H9 (cell line): ENCODE results near the gene NHLH1. TPM values are rescaled to one million over a fixed set of nuclear protein-coding genes. Genes with fewer than 3 reads are reported as not detected.

Experiments used
- DNase-seq: peaks from one replicate; pipeline ENCODE4 v3.0.0-alpha.2; 2017
- H2AFZ ChIP-seq: one replicate; pipeline ENCODE4 v1.6.1; 2013; ENCODE audit warnings: mild to moderate bottlenecking, low read length, control low read depth, moderate library complexity
- H2AK5ac ChIP-seq: 2 replicates; pipeline ENCODE4 v1.6.1; 2013; ENCODE audit warnings: low read length, control low read depth, mixed read lengths; ENCODE audit not compliant: insufficient read length
- H2BK120ac ChIP-seq: one replicate; pipeline ENCODE4 v1.6.1; 2013; ENCODE audit warnings: low read depth, mild to moderate bottlenecking, low read length, control low read depth, inconsistent platforms; ENCODE audit not compliant: poor library complexity, severe bottlenecking
- H2BK12ac ChIP-seq: 2 replicates; pipeline ENCODE4 v1.6.1; 2013; ENCODE audit warnings: low read length, control low read depth, mixed read lengths, low read depth; ENCODE audit not compliant: insufficient read length
- H2BK15ac ChIP-seq: 2 replicates; pipeline ENCODE4 v1.6.1; 2013; ENCODE audit warnings: low read depth, low read length, control low read depth
- H2BK20ac ChIP-seq: one replicate; pipeline ENCODE4 v1.6.1; 2013; ENCODE audit warnings: low read depth, mild to moderate bottlenecking, low read length, control low read depth, inconsistent platforms; ENCODE audit not compliant: poor library complexity, severe bottlenecking
- H2BK5ac ChIP-seq: 2 replicates; pipeline ENCODE4 v1.6.1; 2013; ENCODE audit warnings: low read length, control low read depth, mixed read lengths; ENCODE audit not compliant: insufficient read length
- H3K14ac ChIP-seq: 2 replicates; pipeline ENCODE4 v1.6.1; 2013; ENCODE audit warnings: low read length, control low read depth; ENCODE audit not compliant: insufficient read depth
- H3K18ac ChIP-seq: 2 replicates; pipeline ENCODE4 v1.6.1; 2013; ENCODE audit warnings: low read depth, mild to moderate bottlenecking, mixed read lengths, low read length, control low read depth; ENCODE audit not compliant: insufficient read length
- H3K23ac ChIP-seq: 2 replicates; pipeline ENCODE4 v1.6.1; 2013; ENCODE audit warnings: low read length, control low read depth, mixed read lengths, low read depth; ENCODE audit not compliant: insufficient read length
- H3K23me2 ChIP-seq: 2 replicates; pipeline ENCODE4 v1.6.1; 2013; ENCODE audit warnings: low read depth, mild to moderate bottlenecking, mixed read lengths, low read length, control low read depth; ENCODE audit not compliant: insufficient read length, poor library complexity, severe bottlenecking
- H3K27ac ChIP-seq: 2 replicates; pipeline ENCODE4 v1.5.1; 2013; ENCODE audit warnings: low read length, control low read depth, mixed read lengths, low read depth; ENCODE audit not compliant: insufficient read length
- H3K27me3 ChIP-seq: 2 replicates; pipeline ENCODE4 v1.6.1; 2013; ENCODE audit warnings: low read length, control low read depth, inconsistent platforms; ENCODE audit not compliant: insufficient read depth
- H3K4ac ChIP-seq: 2 replicates; pipeline ENCODE4 v1.6.1; 2013; ENCODE audit warnings: low read depth, mild to moderate bottlenecking, control low read depth, inconsistent platforms, low read length, moderate library complexity
- H3K4me1 ChIP-seq: 2 replicates; pipeline ENCODE4 v1.6.1; 2013; ENCODE audit warnings: low read length, control low read depth, inconsistent platforms; ENCODE audit not compliant: insufficient read depth
- H3K4me2 ChIP-seq: 2 replicates; pipeline ENCODE4 v1.6.1; 2013; ENCODE audit warnings: low read length, control low read depth, mixed read lengths; ENCODE audit not compliant: insufficient read length, insufficient read depth
- H3K56ac ChIP-seq: 2 replicates; pipeline ENCODE4 v1.6.1; 2013; ENCODE audit warnings: low read depth, mild to moderate bottlenecking, mixed read lengths, low read length, control low read depth; ENCODE audit not compliant: insufficient read length
- H3K79me1 ChIP-seq: 2 replicates; pipeline ENCODE4 v1.6.1; 2013; ENCODE audit warnings: low read depth, mild to moderate bottlenecking, moderate library complexity, low read length, control low read depth, inconsistent platforms; ENCODE audit not compliant: insufficient read depth, poor library complexity, severe bottlenecking
- H3K79me2 ChIP-seq: 2 replicates; pipeline ENCODE4 v1.6.1; 2013; ENCODE audit warnings: low read length, control low read depth, inconsistent platforms; ENCODE audit not compliant: insufficient read depth
- H3K9ac ChIP-seq: 2 replicates; pipeline ENCODE4 v1.6.1; 2013; ENCODE audit warnings: low read length, control low read depth, mixed read lengths; ENCODE audit not compliant: insufficient read length; ENCODE audit errors: extremely low read depth
- H3K9me3 ChIP-seq: one replicate; pipeline ENCODE4 v1.6.1; 2013; ENCODE audit warnings: low read depth, low read length, inconsistent platforms; ENCODE audit not compliant: control insufficient read depth
- H3T11ph ChIP-seq: one replicate; pipeline ENCODE4 v1.6.1; 2013; ENCODE audit warnings: mild to moderate bottlenecking, low read length, control low read depth, inconsistent platforms
- H4K20me1 ChIP-seq: one replicate; pipeline ENCODE4 v1.6.1; 2013; ENCODE audit not compliant: control insufficient read depth, insufficient read length, insufficient read depth
- H4K5ac ChIP-seq: 2 replicates; pipeline ENCODE4 v1.6.1; 2013; ENCODE audit warnings: low read depth, mild to moderate bottlenecking, mixed read lengths, low read length, control low read depth; ENCODE audit not compliant: insufficient read length
- H4K8ac ChIP-seq: replicated peaks from 2 replicates; pipeline ENCODE4 v1.6.1; 2013; ENCODE audit warnings: low read length, control low read depth, mixed read lengths, low read depth; ENCODE audit not compliant: insufficient read length
- H4K91ac ChIP-seq: 2 replicates; pipeline ENCODE4 v1.6.1; 2013; ENCODE audit warnings: low read depth, mild to moderate bottlenecking, moderate library complexity, mixed read lengths, low read length, control low read depth; ENCODE audit not compliant: insufficient read length
- H3K27ac Mint-ChIP-seq, 3 experiments: 2 replicates in 2 of 3; 3 replicates in 1 of 3; pipeline ENCODE4 v1.8.0; 2020 to 2021; ENCODE audit warnings: mixed read lengths in 3 of 3, mild to moderate bottlenecking in 1 of 3, moderate library complexity in 1 of 3
- H3K27me3 Mint-ChIP-seq: 2 replicates; pipeline ENCODE4 v1.8.0; 2021; ENCODE audit warnings: low read depth, mild to moderate bottlenecking, moderate library complexity, mixed read lengths
- H3K36me3 Mint-ChIP-seq, 3 experiments: 2 replicates in 2 of 3; 3 replicates in 1 of 3; pipeline ENCODE4 v1.8.0; 2020 to 2021; ENCODE audit warnings: low read depth in 3 of 3, mixed read lengths in 3 of 3; ENCODE audit not compliant: insufficient read depth in 1 of 3
- H3K4me1 Mint-ChIP-seq, 2 experiments: 2 replicates each; pipeline ENCODE4 v1.8.0; 2020; ENCODE audit warnings: mixed read lengths in 2 of 2
- H3K4me3 Mint-ChIP-seq, 2 experiments: 2 replicates in 1 of 2; 3 replicates in 1 of 2; pipeline ENCODE4 v1.8.0; 2020 to 2021; ENCODE audit warnings: mild to moderate bottlenecking in 2 of 2, mixed read lengths in 2 of 2, moderate library complexity in 1 of 2
- H3K9me3 Mint-ChIP-seq, 2 experiments: 2 replicates in 1 of 2; 3 replicates in 1 of 2; pipeline ENCODE4 v1.8.0; 2020; ENCODE audit warnings: mild to moderate bottlenecking in 2 of 2, mixed read lengths in 2 of 2, moderate library complexity in 1 of 2
- WGBS: extraction: QIAGEN DNeasy Blood & Tissue Kit; methylation state at CpG from one replicate; pipeline ENCODE4 v1.1.7; 2013; ENCODE audit warnings: missing lambda C conversion rate, low lambda C conversion rate, mixed read lengths; ENCODE audit not compliant: insufficient read length; ENCODE audit errors: extremely low coverage; 5-methylcytosine and 5-hydroxymethylcytosine counted together
- total RNA-seq: library from RNA; stranded (reverse); gene quantifications from 2 replicates; pipeline ENCODE4 v1.2.1, GENCODE V29; 2021
- TF ChIP-seq, protein P1 (sequence below): fragments of 200-600 bp; sonication (generic); conservative IDR thresholded peaks from 3 replicates; pipeline ENCODE4 v1.8.0; 2021; ENCODE audit warnings: antibody characterized with exemption, mild to moderate bottlenecking

Gene NHLH1
- total RNA-seq, 1 experiment from 2014 or later: 1.5 TPM

DNA sequence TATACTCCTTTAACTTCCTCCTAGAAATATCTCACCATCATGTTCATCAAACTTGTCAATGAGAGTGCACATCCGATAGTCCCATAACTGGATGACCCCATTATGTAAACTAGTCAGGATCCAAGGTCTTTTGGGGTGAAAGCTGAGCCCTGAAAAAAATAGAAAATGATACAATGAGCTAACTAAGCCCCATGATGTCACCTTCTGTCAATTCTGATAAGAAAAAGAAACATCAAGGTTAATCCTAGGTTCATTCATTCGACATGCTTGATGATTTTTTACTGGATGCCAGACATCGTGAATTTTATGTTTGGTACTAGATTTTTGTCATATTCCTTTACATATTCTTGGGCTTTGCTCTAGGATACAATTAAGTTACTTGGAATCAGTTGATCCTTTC, 26.7 kb upstream of the NHLH1 start:
- Histone ChIP-seq H3K79me2 (peaks cover 12% of the 10 kb centered on the region; the same call in 1 of the 2 replicates), H4K5ac (no peak overlapping the region), H2AK5ac (no peak overlapping the region), H3K18ac (no peak overlapping the region), H3K27me3 (no peaks in the 10 kb centered on the region), H3K27ac (no peak overlapping the region), H4K91ac (no peak overlapping the region), H3K9me3 (no peaks in the 10 kb centered on the region), H4K20me1 (no peaks in the 10 kb centered on the region), H3K4me1 (no peaks in the 10 kb centered on the region), H3K9ac (no peak overlapping the region), H3K56ac (no peak overlapping the region), H2BK12ac (no peak overlapping the region), H4K8ac (no peak overlapping the region), H2BK120ac (no peak overlapping the region), H2BK5ac (no peak overlapping the region), H3K4me2 (no peak overlapping the region), H3T11ph (no peak overlapping the region), H2AFZ (no peak overlapping the region), H3K4ac (no peak overlapping the region), H3K79me1 (peaks cover 9% of the 10 kb centered on the region), H2BK20ac (no peak overlapping the region), H3K23ac (no peak overlapping the region), H3K23me2 (peaks cover 7% of the 10 kb centered on the region), H3K14ac (no peak overlapping the region), H2BK15ac (no peak overlapping the region)
- Mint-ChIP-seq H3K4me3 (no peak overlapping the region), H3K9me3 (peaks cover 0 to 3% of the 10 kb centered on the region in 2 experiments; a peak in 1 of 5 replicates), H3K4me1 (peaks cover 25 to 26% of the 10 kb centered on the region in 2 experiments), H3K27me3 (peaks cover 2% of the 10 kb centered on the region; the same call in 1 of the 2 replicates), H3K27ac (no peak overlapping the region), H3K36me3 (peaks cover 10 to 44% (median 40%) of the 10 kb centered on the region in 3 experiments; a peak in 6 of 7 replicates)
- DNase-seq: no peak
- no CpG with 5 or more reads among the region's 3 CpGs for WGBS
- TF ChIP-seq, protein P1, sequence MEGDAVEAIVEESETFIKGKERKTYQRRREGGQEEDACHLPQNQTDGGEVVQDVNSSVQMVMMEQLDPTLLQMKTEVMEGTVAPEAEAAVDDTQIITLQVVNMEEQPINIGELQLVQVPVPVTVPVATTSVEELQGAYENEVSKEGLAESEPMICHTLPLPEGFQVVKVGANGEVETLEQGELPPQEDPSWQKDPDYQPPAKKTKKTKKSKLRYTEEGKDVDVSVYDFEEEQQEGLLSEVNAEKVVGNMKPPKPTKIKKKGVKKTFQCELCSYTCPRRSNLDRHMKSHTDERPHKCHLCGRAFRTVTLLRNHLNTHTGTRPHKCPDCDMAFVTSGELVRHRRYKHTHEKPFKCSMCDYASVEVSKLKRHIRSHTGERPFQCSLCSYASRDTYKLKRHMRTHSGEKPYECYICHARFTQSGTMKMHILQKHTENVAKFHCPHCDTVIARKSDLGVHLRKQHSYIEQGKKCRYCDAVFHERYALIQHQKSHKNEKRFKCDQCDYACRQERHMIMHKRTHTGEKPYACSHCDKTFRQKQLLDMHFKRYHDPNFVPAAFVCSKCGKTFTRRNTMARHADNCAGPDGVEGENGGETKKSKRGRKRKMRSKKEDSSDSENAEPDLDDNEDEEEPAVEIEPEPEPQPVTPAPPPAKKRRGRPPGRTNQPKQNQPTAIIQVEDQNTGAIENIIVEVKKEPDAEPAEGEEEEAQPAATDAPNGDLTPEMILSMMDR: no peak
